HG03135 (cell line): ENCODE measurements around the gene NUP62.

ENCODE experiments used
- ATAC-seq: cut with Tn5 transposase; IDR thresholded peaks from one replicate; pipeline ENCODE4 v1.9.1; 2021; ENCODE audit warnings: mild to moderate bottlenecking, moderate library complexity; ENCODE audit not compliant: unreplicated experiment

NUP62 gene

GRCh38 chr19:49906879-49907564 is 22.3 kb downstream of the NUP62 start:
- ATAC-seq, result no peak

GRCh38 chr19:49904136-49904535 is 25.2 kb downstream of the NUP62 start:
- no peak for ATAC-seq

- peak; percentile 51 for ATAC-seq
Observed at GRCh38 chr19:49896863-49897621, 32.3 kb downstream of the NUP62 start, which contains the start of gene IL4I1. Gene IL4I1, minus strand, starts transcription at chr19:49896887. Its CDS starts 727 bp downstream, at chr19:49896160.

- ATAC-seq, result no peak
Observed at GRCh38 chr19:49895566-49896297, 33.6 kb downstream of the NUP62 start.

DNA sequence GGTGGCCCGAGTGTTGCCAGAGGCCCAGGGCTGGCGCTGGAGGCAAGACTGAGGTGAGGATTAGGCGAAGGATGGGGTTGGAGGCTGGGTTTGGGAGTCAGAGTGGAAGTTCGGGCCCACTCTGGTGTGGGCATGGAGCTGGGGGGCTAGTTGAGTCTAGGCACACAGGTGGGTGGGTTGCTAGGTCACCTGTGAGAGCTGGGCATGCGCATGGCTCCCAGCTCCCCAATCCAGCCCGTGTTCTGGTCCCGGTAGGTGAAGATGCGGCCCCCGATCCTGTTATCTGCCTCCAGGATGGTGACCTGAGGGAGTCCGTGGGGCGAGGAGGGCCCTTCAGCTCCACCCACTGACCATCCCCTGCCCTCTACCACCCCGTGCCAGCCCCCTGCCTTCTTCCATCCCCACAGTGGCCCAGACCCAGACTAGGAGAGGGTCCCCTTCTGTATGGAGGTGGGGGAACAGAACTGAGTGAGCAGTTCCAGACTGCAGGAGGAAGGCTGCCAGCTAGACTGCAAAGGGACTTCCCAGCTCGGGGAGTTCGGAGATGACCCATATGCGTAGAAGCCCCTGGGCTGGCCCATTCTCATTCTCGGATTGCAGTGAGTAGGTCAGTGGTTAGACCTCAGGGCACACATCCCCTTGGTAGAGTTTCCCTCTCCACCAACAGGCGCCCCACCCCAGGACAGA is 34.3 kb downstream of the NUP62 start:
- ATAC-seq, result no peak

GRCh38 chr19:49894011-49894664 is 35.2 kb downstream of the NUP62 start:
- ATAC-seq, result no peak

GRCh38 chr19:49892716-49893115 is 36.6 kb downstream of the NUP62 start:
- ATAC-seq, result no peak

GRCh38 chr19:49891393-49891792 is 37.9 kb downstream of the NUP62 start:
- ATAC-seq, result no peak

- ATAC-seq, result no peak
Observed at GRCh38 chr19:49890349-49891311, 38.7 kb downstream of the NUP62 start.

DNA sequence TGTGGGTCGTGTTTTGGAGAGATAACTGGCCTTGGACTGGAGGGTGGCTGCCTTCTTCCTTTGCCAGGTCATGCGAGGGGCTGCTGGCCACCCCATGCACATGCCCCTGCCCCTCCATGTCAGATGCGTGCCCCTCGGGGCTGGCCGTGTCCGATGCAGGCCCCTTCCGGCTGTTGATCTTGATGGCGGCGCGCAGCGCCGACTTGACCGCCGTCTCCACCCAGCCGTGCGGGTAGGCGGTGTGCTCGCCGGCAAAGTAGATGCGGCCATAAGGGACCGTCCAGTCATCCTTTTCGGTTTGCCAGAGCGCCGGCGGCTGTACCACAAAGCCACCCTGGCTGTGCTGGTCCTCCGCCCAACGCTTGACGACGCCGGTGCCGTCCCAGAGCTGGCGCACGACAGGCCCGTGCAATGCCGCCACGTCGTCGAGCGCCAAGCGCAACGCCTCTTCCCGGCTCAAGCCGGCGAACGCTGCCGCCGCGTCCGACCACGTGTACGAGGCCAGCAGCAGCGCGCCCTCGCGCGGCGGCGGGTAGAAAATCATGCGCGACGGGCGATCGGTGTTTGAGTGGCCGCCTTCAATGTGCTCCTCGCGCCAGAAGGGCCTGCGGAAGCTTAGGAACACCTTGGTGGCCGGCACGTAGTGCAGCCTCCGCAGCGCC is 39.5 kb downstream of the NUP62 start:
- no peak for ATAC-seq

GRCh38 chr19:49889038-49889686 is 40.1 kb downstream of the NUP62 start:
- ATAC-seq, result no peak

DNA sequence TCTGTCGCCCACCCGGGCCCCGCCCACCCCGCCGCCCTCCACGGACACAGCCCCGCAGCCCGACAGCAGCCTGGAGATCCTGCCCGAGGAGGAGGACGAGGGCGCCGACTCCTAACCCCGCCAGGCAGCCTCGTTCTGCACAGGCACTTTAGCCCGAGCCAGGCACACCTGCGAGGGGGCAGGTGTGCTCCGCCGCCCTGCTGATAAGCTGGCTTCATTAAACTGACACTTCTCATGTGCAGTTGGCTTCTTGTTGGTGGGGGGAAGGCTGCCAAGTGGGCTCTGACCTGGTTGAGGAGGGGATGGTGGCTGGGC is 40.8 kb downstream of the NUP62 start:
- no peak for ATAC-seq

DNA sequence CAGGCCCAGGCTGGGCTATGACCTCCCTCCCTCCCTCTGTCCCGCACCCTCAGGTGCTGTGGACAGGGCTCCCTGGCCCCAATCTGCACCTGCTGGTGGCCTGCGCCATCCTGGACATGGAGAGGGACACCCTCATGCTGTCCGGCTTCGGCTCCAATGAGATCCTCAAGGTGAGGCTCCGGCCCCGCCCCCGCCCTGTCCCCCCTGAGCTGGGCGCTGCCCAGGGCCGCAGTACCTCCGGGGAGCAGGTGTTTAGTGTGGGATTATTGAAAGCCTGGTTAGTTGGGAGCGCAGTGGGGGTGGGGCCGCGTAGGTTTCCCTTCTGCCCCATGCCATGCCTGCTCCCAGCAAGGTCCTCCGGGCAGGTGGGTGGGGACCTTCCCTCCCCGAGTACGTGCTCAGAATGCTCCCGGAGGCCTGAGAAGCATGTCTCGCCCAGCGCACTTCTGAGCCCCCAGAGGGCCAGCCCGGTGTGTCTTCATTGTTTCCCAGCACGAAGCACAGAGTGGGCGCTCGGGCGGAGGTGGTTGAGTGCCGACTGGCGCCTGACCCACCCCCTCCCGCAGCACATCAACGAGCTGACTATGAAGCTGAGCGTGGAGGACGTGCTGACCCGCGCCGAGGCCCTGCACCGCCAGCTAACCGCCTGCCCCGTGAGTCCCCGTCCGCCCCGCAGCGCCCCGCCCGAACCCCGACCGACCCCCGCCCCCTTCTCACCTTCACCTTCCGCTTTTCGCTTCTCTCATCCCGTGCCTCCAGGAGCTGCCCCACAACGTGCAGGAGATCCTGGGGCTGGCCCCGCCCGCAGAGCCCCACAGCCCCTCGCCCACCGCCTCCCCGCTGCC is 41.4 kb downstream of the NUP62 start:
- no peak for ATAC-seq

DNA sequence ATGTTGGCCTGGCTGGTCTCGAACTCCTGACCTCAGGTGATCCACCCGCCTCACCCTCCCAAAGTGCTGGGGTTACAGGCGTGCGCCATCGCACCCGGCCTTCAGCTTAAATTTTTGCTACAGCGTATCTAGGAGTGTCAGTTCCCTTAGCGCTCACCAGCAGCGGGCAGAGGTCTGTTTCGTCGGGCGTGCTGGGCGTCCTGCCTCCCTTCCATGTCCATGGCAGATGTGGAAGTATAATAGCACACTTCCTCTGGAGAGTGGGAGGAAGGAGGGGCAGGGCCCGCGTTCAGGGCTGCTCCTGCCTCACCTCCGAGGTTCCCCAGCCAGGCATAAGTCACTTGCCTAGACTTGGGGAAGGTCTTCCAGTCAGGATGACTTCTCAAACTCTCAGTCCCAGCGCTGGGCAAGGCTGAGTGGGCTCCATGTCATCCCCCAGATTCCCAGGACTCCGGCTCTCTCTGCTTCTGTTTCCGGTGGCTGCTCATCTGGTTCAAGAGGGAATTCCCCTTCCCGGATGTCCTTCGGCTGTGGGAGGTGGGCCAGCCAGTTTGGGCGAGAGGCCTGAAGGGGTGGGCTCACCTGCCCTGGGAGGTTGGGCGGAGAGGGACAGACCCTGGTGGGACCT is 42.2 kb downstream of the NUP62 start:
- no peak for ATAC-seq

GRCh38 chr19:49884760-49885159 is 44.5 kb downstream of the NUP62 start:
- ATAC-seq, result no peak

GRCh38 chr19:49884109-49884508 is 45.2 kb downstream of the NUP62 start:
- ATAC-seq, result no peak

DNA sequence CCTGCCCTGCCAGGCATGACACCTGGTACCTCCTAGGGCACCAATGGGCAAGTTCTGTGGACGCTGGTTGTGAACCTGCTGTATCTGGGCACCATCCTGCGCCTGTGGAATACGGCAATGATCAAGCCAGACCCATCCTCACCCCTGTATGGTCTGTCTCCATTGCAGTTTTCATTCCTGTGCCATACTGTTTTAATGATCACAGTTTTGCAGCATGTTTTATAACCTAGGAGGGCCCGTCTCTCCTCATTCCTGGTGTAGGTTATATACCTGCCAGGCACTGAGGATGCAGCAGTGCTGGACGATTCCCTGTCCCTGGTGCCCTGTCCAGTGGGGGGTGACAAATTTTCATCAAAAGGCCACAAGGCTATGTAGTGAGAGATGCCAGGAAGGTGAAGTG is 46.2 kb downstream of the NUP62 start:
- ATAC-seq, result no peak
